OCI-LY1 (cell line): ENCODE data around the gene SLC8A1.

Experiments
- H2AFZ ChIP-seq: fragments of 200-600 bp; sonication (generic), shearing (Covaris generic); 2 replicates; pipeline ENCODE4 v1.6.0; 2014; ENCODE audit warnings: antibody characterized with exemption, mild to moderate bottlenecking, low read length
- H3F3A ChIP-seq: fragments of 200-600 bp; sonication (generic), shearing (Covaris generic); 2 replicates; pipeline ENCODE4 v1.6.0; 2014; ENCODE audit warnings: mild to moderate bottlenecking, antibody characterized with exemption, low read length, moderate library complexity; ENCODE audit not compliant: insufficient read depth
- H3K27ac ChIP-seq: fragments of 200-600 bp; sonication (generic); 2 replicates; pipeline ENCODE4 v1.5.1; 2014; ENCODE audit warnings: low read length, mixed run types, mild to moderate bottlenecking, low read depth; ENCODE audit not compliant: poor library complexity, severe bottlenecking
- H3K27me3 ChIP-seq: fragments of 200-600 bp; sonication (generic); 2 replicates; pipeline ENCODE4 v1.6.0; 2014; ENCODE audit warnings: antibody characterized with exemption, mild to moderate bottlenecking, low read length, moderate library complexity; ENCODE audit not compliant: insufficient read depth
- H3K36me3 ChIP-seq: fragments of 200-600 bp; sonication (generic); 2 replicates; pipeline ENCODE4 v1.6.1; 2014; ENCODE audit warnings: mild to moderate bottlenecking, antibody characterized with exemption, low read length, moderate library complexity, mixed read lengths; ENCODE audit not compliant: insufficient read depth
- H3K4me1 ChIP-seq: fragments of 200-600 bp; sonication (generic); 2 replicates; pipeline ENCODE4 v1.5.1; 2014; ENCODE audit warnings: mild to moderate bottlenecking, low read length, moderate library complexity; ENCODE audit not compliant: insufficient read depth, severe bottlenecking
- H3K4me2 ChIP-seq: fragments of 200-600 bp; sonication (generic), shearing (Covaris generic); 2 replicates; pipeline ENCODE4 v1.6.1; 2014; ENCODE audit warnings: low read length
- H3K4me3 ChIP-seq: fragments of 200-600 bp; sonication (generic); 2 replicates; pipeline ENCODE4 v1.5.1; 2014; ENCODE audit warnings: low read length, low read depth, mild to moderate bottlenecking, mixed read lengths; ENCODE audit not compliant: poor library complexity, severe bottlenecking
- H3K79me2 ChIP-seq: fragments of 200-600 bp; shearing (Covaris generic); 2 replicates; pipeline ENCODE4 v1.6.1; 2016; ENCODE audit warnings: mixed run types, low read length, mixed read lengths; ENCODE audit not compliant: insufficient read depth
- H3K9ac ChIP-seq: fragments of 200-600 bp; sonication (generic), shearing (Covaris generic); 2 replicates; pipeline ENCODE4 v1.6.1; 2014; ENCODE audit warnings: mild to moderate bottlenecking, low read length, mixed read lengths
- H3K9me2 ChIP-seq: fragments of 200-600 bp; sonication (generic), shearing (Covaris generic); 2 replicates; pipeline ENCODE4 v1.6.1; 2014; ENCODE audit warnings: low read depth, mild to moderate bottlenecking, low read length, mixed read lengths
- H3K9me3 ChIP-seq: fragments of 200-600 bp; shearing (Covaris generic); 2 replicates; pipeline ENCODE4 v1.6.1; 2014; ENCODE audit warnings: low read length, mixed read lengths
- H4K20me1 ChIP-seq: fragments of 200-600 bp; sonication (generic), shearing (Covaris generic); 2 replicates; pipeline ENCODE4 v1.6.0; 2016; ENCODE audit warnings: mild to moderate bottlenecking, low read length; ENCODE audit not compliant: insufficient read depth
- EZH2 ChIP-seq: fragments of 200-600 bp; sonication (generic), shearing (Covaris generic); IDR thresholded peaks from 2 replicates; pipeline ENCODE4 v1.8.0; 2017; ENCODE audit warnings: borderline replicate concordance, mixed run types, mild to moderate bottlenecking, antibody characterized with exemption, low read length, moderate library complexity, mixed read lengths
- TF ChIP-seq, protein P1 (sequence below): fragments of 200-600 bp; sonication (generic), shearing (Covaris generic); IDR thresholded peaks from 2 replicates; pipeline ENCODE4 v1.5.1; 2017; ENCODE audit warnings: mild to moderate bottlenecking, antibody characterized with exemption, low read length, moderate library complexity, mixed read lengths

Gene SLC8A1

DNA sequence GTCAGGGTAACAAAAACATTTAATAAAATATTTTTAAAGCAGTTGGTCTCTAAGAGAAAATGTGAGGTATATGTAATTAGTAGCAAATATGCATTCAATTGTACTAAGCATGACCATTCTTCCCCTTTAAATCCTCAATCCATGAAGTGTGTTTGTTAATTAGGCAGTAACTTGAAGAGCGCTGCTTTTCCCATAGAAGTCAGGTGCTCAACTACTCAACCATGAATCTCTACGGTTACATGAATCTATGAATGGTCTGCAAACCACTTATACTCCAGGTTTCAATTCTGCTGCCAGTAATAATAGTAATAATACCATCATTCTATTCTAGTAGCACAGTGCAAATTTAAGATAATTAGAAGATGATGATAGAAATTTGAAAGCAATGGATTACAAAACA is 55.8 kb downstream of the SLC8A1 start:
- H4K20me1 ChIP-seq = no peaks in the 10 kb centered on the region
- no peaks in the 10 kb centered on the region for H3K79me2 ChIP-seq
- no peak overlapping the region for H3K4me3 ChIP-seq
- H3K36me3 ChIP-seq = no peaks in the 10 kb centered on the region
- no peak for TF ChIP-seq EZH2
- TF ChIP-seq, protein P1, sequence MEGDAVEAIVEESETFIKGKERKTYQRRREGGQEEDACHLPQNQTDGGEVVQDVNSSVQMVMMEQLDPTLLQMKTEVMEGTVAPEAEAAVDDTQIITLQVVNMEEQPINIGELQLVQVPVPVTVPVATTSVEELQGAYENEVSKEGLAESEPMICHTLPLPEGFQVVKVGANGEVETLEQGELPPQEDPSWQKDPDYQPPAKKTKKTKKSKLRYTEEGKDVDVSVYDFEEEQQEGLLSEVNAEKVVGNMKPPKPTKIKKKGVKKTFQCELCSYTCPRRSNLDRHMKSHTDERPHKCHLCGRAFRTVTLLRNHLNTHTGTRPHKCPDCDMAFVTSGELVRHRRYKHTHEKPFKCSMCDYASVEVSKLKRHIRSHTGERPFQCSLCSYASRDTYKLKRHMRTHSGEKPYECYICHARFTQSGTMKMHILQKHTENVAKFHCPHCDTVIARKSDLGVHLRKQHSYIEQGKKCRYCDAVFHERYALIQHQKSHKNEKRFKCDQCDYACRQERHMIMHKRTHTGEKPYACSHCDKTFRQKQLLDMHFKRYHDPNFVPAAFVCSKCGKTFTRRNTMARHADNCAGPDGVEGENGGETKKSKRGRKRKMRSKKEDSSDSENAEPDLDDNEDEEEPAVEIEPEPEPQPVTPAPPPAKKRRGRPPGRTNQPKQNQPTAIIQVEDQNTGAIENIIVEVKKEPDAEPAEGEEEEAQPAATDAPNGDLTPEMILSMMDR = no peak
- H3K4me2 ChIP-seq = no peak overlapping the region
- no peaks in the 10 kb centered on the region for H3K9me3 ChIP-seq
- no peak overlapping the region for H2AFZ ChIP-seq
- H3K27ac ChIP-seq = no peak overlapping the region
- H3K9me2 ChIP-seq = no peaks in the 10 kb centered on the region
- H3F3A ChIP-seq = no peaks in the 10 kb centered on the region
- no peaks in the 10 kb centered on the region for H3K27me3 ChIP-seq
- no peaks in the 10 kb centered on the region for H3K4me1 ChIP-seq
- H3K9ac ChIP-seq = no peak overlapping the region

DNA sequence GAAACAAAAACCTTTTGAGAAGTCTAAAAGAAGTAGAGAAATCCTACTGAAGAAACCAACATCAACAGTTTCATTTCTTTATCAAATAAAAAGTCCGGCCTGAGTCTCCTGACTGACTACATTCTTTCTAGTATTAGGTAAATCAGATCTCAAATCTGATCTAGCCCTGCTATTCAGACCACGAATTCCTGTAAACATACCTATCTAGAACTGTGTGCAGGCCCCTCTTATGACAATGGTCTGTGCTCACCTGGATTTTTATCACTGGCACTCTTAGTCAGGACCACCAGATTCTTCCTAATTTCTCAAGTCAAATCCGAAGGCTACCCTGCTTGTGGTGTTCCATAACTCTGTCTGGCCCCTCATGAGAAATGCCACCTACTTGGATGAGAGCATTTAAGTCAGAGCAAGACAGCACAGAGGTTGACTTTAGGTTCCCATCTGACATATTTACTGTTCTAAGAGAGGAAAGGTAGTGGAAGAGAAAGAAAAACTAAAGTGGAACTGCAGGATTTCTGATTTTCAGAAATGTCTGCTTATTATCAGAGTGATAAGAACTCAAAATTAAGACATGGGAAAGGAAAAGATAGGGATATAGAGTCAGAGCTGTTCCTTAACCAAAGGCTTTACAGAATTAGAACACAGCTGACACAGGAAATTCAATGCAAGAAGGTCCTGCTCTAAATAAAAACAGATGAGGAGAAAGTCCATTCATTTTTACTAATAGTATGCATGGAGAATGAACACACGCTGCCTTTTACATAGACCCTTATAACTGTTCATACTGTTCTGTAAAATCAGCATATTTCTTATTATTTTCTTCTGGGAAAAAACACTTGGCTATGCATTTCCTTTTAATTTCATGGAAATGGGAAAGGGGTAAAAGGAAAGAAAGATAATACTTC is 56.5 kb downstream of the SLC8A1 start:
- Histone ChIP-seq H3K27me3 (no peaks in the 10 kb centered on the region), H3K9ac (no peak overlapping the region), H2AFZ (no peak overlapping the region), H3K9me3 (no peaks in the 10 kb centered on the region), H3K36me3 (no peaks in the 10 kb centered on the region), H3K4me2 (no peak overlapping the region), H4K20me1 (no peaks in the 10 kb centered on the region), H3K79me2 (no peaks in the 10 kb centered on the region), H3K4me1 (no peaks in the 10 kb centered on the region), H3K27ac (no peak overlapping the region), H3K9me2 (no peaks in the 10 kb centered on the region), H3F3A (no peaks in the 10 kb centered on the region), H3K4me3 (no peak overlapping the region)
- no peak for TF ChIP-seq EZH2
- TF ChIP-seq, protein P1 = no peak

DNA sequence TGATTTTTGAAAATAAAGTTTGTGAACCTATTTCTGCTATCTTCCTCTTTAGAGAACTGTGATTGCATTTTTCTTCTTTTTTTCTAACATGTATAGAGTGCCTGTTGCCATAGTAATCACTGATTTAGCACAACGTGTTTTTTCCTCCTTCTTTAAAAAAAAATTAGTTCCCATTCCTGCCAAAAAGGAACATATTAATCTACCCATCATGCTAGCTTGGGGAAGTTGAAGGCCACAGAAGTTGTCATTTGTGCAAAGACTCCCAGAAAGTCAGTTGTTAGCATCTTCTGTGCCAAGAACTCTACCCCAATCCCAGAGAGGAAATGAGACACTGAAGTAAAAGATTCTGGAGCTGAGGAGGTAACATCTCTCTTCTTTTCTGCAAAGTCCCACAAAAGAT is 57.3 kb downstream of the SLC8A1 start:
- no peaks in the 10 kb centered on the region for H3K79me2 ChIP-seq
- no peaks in the 10 kb centered on the region for H3F3A ChIP-seq
- H3K4me3 ChIP-seq = no peak overlapping the region
- H3K27me3 ChIP-seq = no peaks in the 10 kb centered on the region
- H3K9me2 ChIP-seq = no peaks in the 10 kb centered on the region
- no peak overlapping the region for H3K27ac ChIP-seq
- H4K20me1 ChIP-seq = no peaks in the 10 kb centered on the region
- H2AFZ ChIP-seq = no peak overlapping the region
- H3K4me2 ChIP-seq = no peak overlapping the region
- H3K9me3 ChIP-seq = no peaks in the 10 kb centered on the region
- no peaks in the 10 kb centered on the region for H3K4me1 ChIP-seq
- no peaks in the 10 kb centered on the region for H3K36me3 ChIP-seq
- H3K9ac ChIP-seq = no peak overlapping the region
- TF ChIP-seq EZH2 = no peak
- TF ChIP-seq, protein P1 = no peak
